Measurements from ENCODE around the gene DPH7.

- TF ChIP-seq, protein P1, sequence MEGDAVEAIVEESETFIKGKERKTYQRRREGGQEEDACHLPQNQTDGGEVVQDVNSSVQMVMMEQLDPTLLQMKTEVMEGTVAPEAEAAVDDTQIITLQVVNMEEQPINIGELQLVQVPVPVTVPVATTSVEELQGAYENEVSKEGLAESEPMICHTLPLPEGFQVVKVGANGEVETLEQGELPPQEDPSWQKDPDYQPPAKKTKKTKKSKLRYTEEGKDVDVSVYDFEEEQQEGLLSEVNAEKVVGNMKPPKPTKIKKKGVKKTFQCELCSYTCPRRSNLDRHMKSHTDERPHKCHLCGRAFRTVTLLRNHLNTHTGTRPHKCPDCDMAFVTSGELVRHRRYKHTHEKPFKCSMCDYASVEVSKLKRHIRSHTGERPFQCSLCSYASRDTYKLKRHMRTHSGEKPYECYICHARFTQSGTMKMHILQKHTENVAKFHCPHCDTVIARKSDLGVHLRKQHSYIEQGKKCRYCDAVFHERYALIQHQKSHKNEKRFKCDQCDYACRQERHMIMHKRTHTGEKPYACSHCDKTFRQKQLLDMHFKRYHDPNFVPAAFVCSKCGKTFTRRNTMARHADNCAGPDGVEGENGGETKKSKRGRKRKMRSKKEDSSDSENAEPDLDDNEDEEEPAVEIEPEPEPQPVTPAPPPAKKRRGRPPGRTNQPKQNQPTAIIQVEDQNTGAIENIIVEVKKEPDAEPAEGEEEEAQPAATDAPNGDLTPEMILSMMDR (IDR thresholded peaks at IDR 0.05), result no peak
- no peak for TF ChIP-seq POLR2A (IDR thresholded peaks at IDR 0.05)
These were observed 69.5 kb downstream of the DPH7 start for GRCh38 chr9:137509198-137509597.

All from tibial nerve (tissue), 3 donors.